CD4-positive, alpha-beta memory T cell (primary cell): ENCODE results near the gene CCDC57. TPM values are rescaled to one million over a fixed set of nuclear protein-coding genes. Genes with fewer than 3 reads are reported as not detected.
A peak's percentile ranks its signal among the peaks of the same experiment; 100 is the strongest.
"Not testable (repeated sequence)": the region's sequence is repeated elsewhere in the genome, so short reads cannot be mapped to it uniquely, and the experiment has no call there.

Experiments used
- CTCF ChIA-PET: fragments of 350-600 bp; sonication (Branson Sonifier 250); formaldehyde crosslinking; loops from one replicate; lab custom pipeline; 2021; ENCODE audit warnings: inconsistent platforms; ENCODE audit not compliant: partially characterized antibody; lab: Charles Lee
- POLR2A ChIA-PET: fragments of 350-600 bp; sonication (Branson Sonifier 250); formaldehyde crosslinking; loops from one replicate; lab custom pipeline; 2021; ENCODE audit not compliant: partially characterized antibody; lab: Charles Lee
- DNase-seq, 5 donors: peaks; one replicate each; pipeline versions ENCODE4 v3.0.0 to v3.0.0-alpha.2; 2020 to 2022; ENCODE audit warnings: mixed read lengths in 1 of 5
- H3K27ac ChIP-seq: one replicate; pipeline ENCODE4 v1.7.0; 2013; ENCODE audit warnings: low read depth, low read length
- H3K27me3 ChIP-seq: 2 replicates; pipeline ENCODE4 v1.7.0; 2013; ENCODE audit warnings: mild to moderate bottlenecking, low read length, moderate library complexity; ENCODE audit not compliant: insufficient read depth
- H3K36me3 ChIP-seq: 2 replicates; pipeline ENCODE4 v1.7.0; 2013; ENCODE audit warnings: mild to moderate bottlenecking, low read length, moderate library complexity; ENCODE audit not compliant: insufficient read depth
- H3K4me1 ChIP-seq: 2 replicates; pipeline ENCODE4 v1.7.0; 2013; ENCODE audit warnings: mild to moderate bottlenecking, low read length, moderate library complexity; ENCODE audit not compliant: insufficient read depth
- H3K4me3 ChIP-seq, 2 donors: one replicate each; pipeline ENCODE4 v1.7.0; 2013; ENCODE audit warnings: low read length in 2 of 2, mild to moderate bottlenecking in 1 of 2
- H3K9me3 ChIP-seq, 2 donors: one replicate each; pipeline ENCODE4 v1.7.0; 2013; ENCODE audit warnings: low read length in 2 of 2, control low read depth in 1 of 2; ENCODE audit not compliant: control insufficient read depth in 1 of 2
- H3K27ac Mint-ChIP-seq, 7 donors: one replicate each; pipeline ENCODE4 v1.8.0; 2020 to 2021; ENCODE audit warnings: mixed read lengths in 7 of 7, mild to moderate bottlenecking in 6 of 7, inconsistent platforms in 3 of 7, moderate library complexity in 3 of 7
- H3K27me3 Mint-ChIP-seq, 2 donors: one replicate each; pipeline ENCODE4 v1.8.0; 2020 to 2021; ENCODE audit warnings: mixed read lengths in 2 of 2
- H3K36me3 Mint-ChIP-seq, 2 donors: one replicate each; pipeline ENCODE4 v1.8.0; 2020 to 2021; ENCODE audit warnings: mixed read lengths in 2 of 2, inconsistent platforms in 1 of 2, mild to moderate bottlenecking in 1 of 2
- H3K4me1 Mint-ChIP-seq, 4 donors: one replicate each; pipeline ENCODE4 v1.8.0; 2020 to 2021; ENCODE audit warnings: mixed read lengths in 4 of 4, mild to moderate bottlenecking in 1 of 4
- H3K4me3 Mint-ChIP-seq, 8 donors: one replicate each; pipeline ENCODE4 v1.8.0; 2020 to 2021; ENCODE audit warnings: mixed read lengths in 8 of 8, mild to moderate bottlenecking in 7 of 8, moderate library complexity in 6 of 8, inconsistent platforms in 3 of 8
- H3K9me3 Mint-ChIP-seq, 8 donors: one replicate each; pipeline ENCODE4 v1.8.0; 2020 to 2021; ENCODE audit warnings: mixed read lengths in 8 of 8, mild to moderate bottlenecking in 5 of 8, inconsistent platforms in 3 of 8, moderate library complexity in 1 of 8
- intact Hi-C: fragments of 100-400 bp; cut with micrococcal nuclease; formaldehyde crosslinking; loops from one replicate; pipeline ENCODE4 v1.15.1; 2023
- polyA plus RNA-seq, 2 donors: library from polyadenylated mRNA; unstranded; fragments of 300-500 nt; fragmentation: Illumina TruSeq; gene quantifications; one replicate each; pipeline ENCODE4 v1.2.3, GENCODE V29; 2021
- total RNA-seq, 2 experiments: library from RNA; stranded (reverse); gene quantifications; one replicate each; pipeline ENCODE4 v1.2.3, GENCODE V29; 2021

Gene CCDC57
- total and polyA plus RNA-seq, 4 experiments from 2014 or later = 41.6 to 88.7 (median 62.0) TPM

DNA sequence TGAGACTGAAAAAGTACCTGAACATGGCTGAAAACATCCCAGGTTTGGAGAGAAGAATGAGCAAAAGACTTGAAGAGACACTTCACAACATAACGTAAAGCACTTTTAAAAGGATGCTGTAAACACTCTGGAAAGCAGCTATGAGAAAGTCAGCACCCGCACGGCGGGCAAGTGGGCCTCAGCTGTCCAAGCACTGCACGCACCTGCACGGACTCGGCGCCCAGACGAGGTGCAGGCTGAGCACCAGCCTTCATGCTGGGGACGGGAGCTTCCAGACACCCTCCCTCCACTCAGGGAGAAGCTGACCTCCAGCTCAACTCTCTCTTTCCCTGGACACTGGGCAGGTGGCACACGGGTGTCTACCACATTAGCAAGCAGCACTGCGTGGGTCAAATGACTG lies 13.1 kb downstream of the CCDC57 start:
- no peak overlapping the region for H3K4me3 ChIP-seq
- H3K36me3 ChIP-seq = no peaks in the 10 kb centered on the region
- CTCF ChIA-PET = interaction anchor here (0.7 to 1.8 kb wide), 4 partner anchors 36 to 269 kb away, joined by 3 to 8 read pairs (median 6); no protein-coding TSS in a partner anchor
- intact Hi-C loops = no loop called here
- H3K27me3 ChIP-seq = no peaks in the 10 kb centered on the region
- Mint-ChIP-seq H3K27ac (peak overlapping the region in 6 of 7 donors; percentile 8 to 97 (median 95)), H3K9me3 (no peaks in the 10 kb centered on the region), H3K36me3 (peaks cover 15 to 16% of the 10 kb centered on the region in 2 donors), H3K4me1 (peaks cover 19 to 51% (median 39%) of the 10 kb centered on the region in 4 donors), H3K4me3 (peak overlapping the region in 3 of 8 donors; percentile 13 to 73 (median 48)), H3K27me3 (no peaks in the 10 kb centered on the region)
- DNase-seq = no peak
- H3K9me3 ChIP-seq = no peaks in the 10 kb centered on the region
- H3K4me1 ChIP-seq = peaks cover 34% of the 10 kb centered on the region
- no peak overlapping the region for H3K27ac ChIP-seq
- POLR2A ChIA-PET = interaction anchor here (1.3 to 3.9 kb wide), 4 partner anchors 13 to 176 kb away, joined by 3 to 22 read pairs (median 12); partner anchors contain the start of genes CCDC57, LRRC45, RAC3 and SLC16A3

- Mint-ChIP-seq H3K4me3 (peak overlapping the region in 6 of 8 donors; percentile 15 to 70 (median 56)), H3K27me3 (no peaks in the 10 kb centered on the region), H3K9me3 (no peaks in the 10 kb centered on the region), H3K36me3 (peaks cover 23 to 27% of the 10 kb centered on the region in 2 donors), H3K4me1 (peaks cover 19 to 49% (median 37%) of the 10 kb centered on the region in 4 donors), H3K27ac (peak overlapping the region; percentile 10 to 90 (median 75))
- Histone ChIP-seq H3K36me3 (peaks cover 5% of the 10 kb centered on the region), H3K27ac (peak overlapping the region; percentile 24), H3K27me3 (no peaks in the 10 kb centered on the region), H3K9me3 (no peaks in the 10 kb centered on the region), H3K4me1 (peaks cover 34% of the 10 kb centered on the region), H3K4me3 (no peak overlapping the region)
- ChIA-PET CTCF (interaction anchor here (1.0 kb wide), 2 partner anchors 8 to 160 kb away, joined by 4 read pairs; partner anchors contain the start of gene DCXR), POLR2A (no interaction called here)
- intact Hi-C loops = no loop called here
- DNase-seq = no peak
Observed at GRCh38 chr17:82198092-82198491, 14.6 kb downstream of the CCDC57 start.

GRCh38 chr17:82195675-82196672 lies 16.7 kb downstream of the CCDC57 start:
- CTCF ChIA-PET = interaction anchor here (1.4 kb wide), 1 partner anchor 8 kb away, joined by 3 read pairs; no protein-coding TSS in a partner anchor
- H3K27me3 ChIP-seq = no peaks in the 10 kb centered on the region
- H3K4me1 ChIP-seq = peaks cover 26% of the 10 kb centered on the region
- intact Hi-C loops = no loop called here
- no peak overlapping the region for H3K27ac ChIP-seq
- H3K4me3 ChIP-seq = no peak overlapping the region
- no peaks in the 10 kb centered on the region for H3K27me3 Mint-ChIP-seq
- peak overlapping the region in 2 of 8 donors; percentile 1 to 20 for H3K4me3 Mint-ChIP-seq
- H3K36me3 ChIP-seq = peaks cover 14% of the 10 kb centered on the region
- DNase-seq = no peak
- peaks cover 15 to 35% (median 26%) of the 10 kb centered on the region in 4 donors for H3K4me1 Mint-ChIP-seq
- H3K9me3 Mint-ChIP-seq = no peaks in the 10 kb centered on the region
- H3K9me3 ChIP-seq = no peaks in the 10 kb centered on the region
- H3K27ac Mint-ChIP-seq = no peak overlapping the region
- H3K36me3 Mint-ChIP-seq = peaks cover 30 to 34% of the 10 kb centered on the region in 2 donors
- POLR2A ChIA-PET = interaction anchor here (0.7 to 1.4 kb wide), 2 partner anchors 10 to 102 kb away, joined by 3 to 4 read pairs; no protein-coding TSS in a partner anchor

- intact Hi-C loops = no loop called here
- peaks cover 30 to 34% of the 10 kb centered on the region in 2 donors for H3K36me3 Mint-ChIP-seq
- DNase-seq = no peak
- H3K27ac Mint-ChIP-seq = no peak overlapping the region
- CTCF ChIA-PET = interaction anchor here (1.4 kb wide), 1 partner anchor 9 kb away, joined by 3 read pairs; no protein-coding TSS in a partner anchor
- Histone ChIP-seq H3K4me3 (no peak overlapping the region), H3K4me1 (peaks cover 14% of the 10 kb centered on the region), H3K36me3 (peaks cover 14% of the 10 kb centered on the region), H3K27me3 (no peaks in the 10 kb centered on the region), H3K9me3 (no peaks in the 10 kb centered on the region), H3K27ac (no peak overlapping the region)
- POLR2A ChIA-PET = no interaction called here
- peaks cover 10 to 23% (median 16%) of the 10 kb centered on the region in 4 donors for H3K4me1 Mint-ChIP-seq
- H3K9me3 Mint-ChIP-seq = no peaks in the 10 kb centered on the region
- no peak overlapping the region for H3K4me3 Mint-ChIP-seq
- H3K27me3 Mint-ChIP-seq = no peaks in the 10 kb centered on the region
Observed at GRCh38 chr17:82194765-82195164, 17.9 kb downstream of the CCDC57 start.

DNA sequence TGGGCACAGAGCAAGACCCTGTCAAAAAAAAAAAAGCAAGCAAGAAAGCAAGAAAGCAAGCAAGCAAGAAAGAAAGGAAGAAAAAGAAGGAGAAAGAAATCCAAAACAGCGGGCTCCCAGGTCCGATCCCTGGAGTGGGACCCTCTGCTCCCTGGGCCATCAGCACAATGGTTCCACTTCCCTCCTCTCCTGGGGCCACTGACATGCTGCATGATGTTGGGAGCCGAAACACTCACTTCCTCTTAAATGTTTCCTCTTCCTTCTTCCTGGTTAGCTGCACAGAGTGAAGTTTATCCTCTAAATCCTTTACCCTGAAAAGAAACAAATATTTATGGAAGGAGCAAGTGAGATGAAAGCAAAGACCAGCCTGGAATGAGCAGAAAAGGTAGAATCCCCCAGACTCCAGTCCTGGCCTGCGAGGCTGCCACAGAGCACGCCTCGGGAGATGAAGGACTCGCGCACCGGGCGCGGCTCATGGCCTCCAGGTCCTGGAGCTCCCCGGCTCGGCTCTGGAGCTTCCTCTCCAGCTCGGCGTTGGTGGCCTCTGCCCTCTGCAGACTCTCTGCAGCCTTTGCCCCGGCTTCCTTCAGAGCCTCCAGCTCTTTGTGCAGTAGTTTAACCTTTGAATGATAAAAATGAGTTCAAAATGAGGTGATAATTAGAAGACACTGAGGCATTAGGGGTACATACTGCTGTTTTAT lies 19.0 kb downstream of the CCDC57 start:
- H3K27ac Mint-ChIP-seq = peak overlapping the region in 1 of 7 donors; percentile 51
- H3K9me3 ChIP-seq = no peaks in the 10 kb centered on the region
- peaks cover 8 to 15% (median 11%) of the 10 kb centered on the region in 4 donors for H3K4me1 Mint-ChIP-seq
- H3K27me3 ChIP-seq = no peaks in the 10 kb centered on the region
- intact Hi-C loops = no loop called here
- no peak overlapping the region for H3K27ac ChIP-seq
- H3K36me3 Mint-ChIP-seq = peaks cover 30 to 34% of the 10 kb centered on the region in 2 donors
- H3K9me3 Mint-ChIP-seq = no peaks in the 10 kb centered on the region
- CTCF ChIA-PET = no interaction called here
- no peak overlapping the region for H3K4me3 Mint-ChIP-seq
- POLR2A ChIA-PET = no interaction called here
- H3K27me3 Mint-ChIP-seq = no peaks in the 10 kb centered on the region
- H3K36me3 ChIP-seq = peaks cover 14% of the 10 kb centered on the region
- H3K4me3 ChIP-seq = no peak overlapping the region
- H3K4me1 ChIP-seq = peaks cover 11% of the 10 kb centered on the region
- no peak for DNase-seq

- H3K9me3 ChIP-seq, H3K4me1 ChIP-seq, H3K27me3 ChIP-seq, POLR2A ChIA-PET, CTCF ChIA-PET, H3K4me1 Mint-ChIP-seq, H3K4me3 Mint-ChIP-seq, H3K4me3 ChIP-seq, H3K27me3 Mint-ChIP-seq, H3K27ac Mint-ChIP-seq, H3K27ac ChIP-seq, intact Hi-C loops, DNase-seq, H3K9me3 Mint-ChIP-seq: not testable (repeated sequence)
- peaks cover 30 to 34% of the 10 kb centered on the region in 2 donors for H3K36me3 Mint-ChIP-seq
- H3K36me3 ChIP-seq = peaks cover 14% of the 10 kb centered on the region
Observed at GRCh38 chr17:82193050-82193449, 19.6 kb downstream of the CCDC57 start.
